ENCODE results near the gene TMEM167A. TPM values are rescaled to one million over a fixed set of nuclear protein-coding genes. Genes with fewer than 3 reads are reported as not detected.

Gene TMEM167A, protein sequence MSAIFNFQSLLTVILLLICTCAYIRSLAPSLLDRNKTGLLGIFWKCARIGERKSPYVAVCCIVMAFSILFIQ
- total RNA-seq: 49.6 and 63.8 TPM in 2 replicates

DNA sequence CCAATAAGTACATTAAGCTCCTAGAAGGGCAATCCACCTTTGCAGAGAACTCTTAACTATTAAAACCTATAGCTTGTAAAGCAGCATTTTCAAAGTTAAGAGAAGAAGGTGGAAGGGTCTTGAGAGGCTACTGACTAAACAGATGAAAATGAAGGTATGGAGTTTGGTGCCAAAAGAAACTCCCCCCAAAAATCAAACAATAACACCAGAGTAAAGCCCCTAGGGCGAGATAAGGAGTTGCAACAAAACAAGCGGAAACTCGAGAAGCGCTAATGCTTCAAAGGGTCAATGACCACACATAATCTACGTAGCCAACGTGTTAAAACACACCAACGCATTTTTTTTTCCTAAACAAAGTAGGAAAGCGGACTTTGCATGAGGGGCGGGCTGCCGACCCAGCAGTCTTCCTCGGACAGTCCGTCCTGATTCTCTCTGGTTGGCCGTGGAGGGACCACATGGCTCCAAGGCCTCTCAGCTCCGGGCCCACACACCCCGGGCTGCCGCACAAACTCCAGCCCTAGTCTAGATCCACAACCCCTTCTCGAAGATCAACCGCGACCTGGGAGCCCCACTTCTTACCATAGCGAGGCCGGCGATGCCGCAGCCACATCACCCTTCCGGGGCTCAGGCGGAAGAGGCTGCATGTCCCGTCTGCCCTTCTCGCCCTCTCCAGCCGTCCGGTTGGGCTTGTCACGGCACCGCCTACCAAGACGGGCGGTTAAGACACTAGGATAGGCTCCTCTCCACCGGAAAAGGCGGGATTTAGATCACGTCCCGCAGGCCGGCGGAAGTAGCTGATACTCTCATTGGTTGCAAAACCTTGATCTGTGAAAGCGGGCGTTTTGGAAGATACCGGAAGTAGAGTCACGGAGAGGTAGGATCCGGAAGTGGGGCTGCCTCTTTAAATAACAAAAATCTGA is at the start of gene TMEM167A, which contains the start of gene XRCC4:
TSS of gene TMEM167A (minus strand) at position 653 of the 920 bp plus-strand sequence. CDS start at position 582, 71 bp downstream.
TSS of gene XRCC4 (plus strand) at position 806 of the 920 bp plus-strand sequence. CDS start 27,373 bp downstream, outside the sequence.

Other genes starting within 250 kb of the TMEM167A start
- 10.3 and 11.1 TPM in 2 replicates for gene XRCC4, start 153 bp upstream of the TMEM167A start, total RNA-seq